ENCODE measurements around the gene TSHZ2.
"Not testable (repeated sequence)": the region's sequence is repeated elsewhere in the genome, so short reads cannot be mapped to it uniquely, and the experiment has no call there.

The TSHZ2 gene

DNA sequence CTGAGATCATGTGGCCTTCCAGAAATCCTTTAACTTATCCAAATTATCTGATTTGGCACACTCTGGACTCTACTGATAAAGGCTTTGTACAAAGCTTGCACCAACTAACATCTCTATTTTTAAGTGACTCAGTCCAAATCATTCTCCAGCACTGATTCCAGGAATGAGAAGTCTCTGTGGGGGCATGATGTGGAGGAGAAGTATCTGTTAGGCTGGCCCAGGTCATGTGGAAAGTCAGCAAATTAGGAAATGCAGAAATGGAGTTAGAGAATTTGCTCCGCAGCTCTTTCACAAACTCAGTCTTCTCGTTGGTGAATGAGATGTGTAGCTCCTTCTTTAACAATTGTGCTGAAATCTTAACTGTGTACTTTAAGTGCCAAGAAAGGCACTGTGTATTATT, 455.8 kb downstream of the TSHZ2 start:
- DNase-seq (ENCODE audit: low read depth, low spot score): no peak
- H3K4me3 ChIP-seq (ENCODE audit: insufficient read length, low read depth): no peak overlapping the region
- H3K9ac ChIP-seq (ENCODE audit: insufficient read length, low read depth): no peak overlapping the region
- 0 out of 2 replicates have a peak, but pooled peaks cover 6% of the 10 kb centered on the region for H3K9me3 ChIP-seq (ENCODE audit: insufficient read depth, low read length)
- TF ChIP-seq ZNF274 (IDR thresholded peaks at IDR 0.05; ENCODE audit: low read depth, low read length) (no peak), YY1 (IDR thresholded peaks at IDR 0.05; ENCODE audit: insufficient read depth, insufficient read length) (no peak), SUZ12 (IDR thresholded peaks at IDR 0.05; ENCODE audit: extremely low read depth, insufficient read depth, insufficient read length) (no peak)
- no peaks in the 10 kb centered on the region for H3K27me3 ChIP-seq (ENCODE audit: insufficient read depth, insufficient read length)
- H3K36me3 ChIP-seq (ENCODE audit: insufficient read depth, insufficient read length, low read length): no peaks in the 10 kb centered on the region
- no peaks in the 10 kb centered on the region for H3K4me1 ChIP-seq (ENCODE audit: insufficient read depth, insufficient read length)

DNA sequence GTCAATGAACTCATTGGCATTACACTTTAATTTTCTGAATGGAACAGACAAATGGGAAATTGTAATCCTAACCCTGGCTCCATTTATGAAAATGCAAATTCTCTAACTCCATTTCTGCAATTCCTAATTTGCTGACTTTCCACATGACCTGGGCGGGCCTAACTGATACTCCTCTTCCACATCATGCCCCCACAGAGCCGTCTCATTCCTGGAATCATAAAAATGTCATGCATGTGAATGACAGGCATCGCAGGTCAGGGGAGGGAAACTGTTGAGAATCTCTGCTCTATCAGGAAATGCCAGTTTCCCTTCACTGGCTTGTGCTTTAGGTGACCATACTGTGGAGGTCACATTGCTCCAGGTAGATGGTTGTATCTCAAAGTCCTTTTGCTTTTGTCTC, 456.4 kb downstream of the TSHZ2 start:
- no peak overlapping the region for H3K4me3 ChIP-seq (ENCODE audit: insufficient read length, low read depth)
- H3K9me3 ChIP-seq (ENCODE audit: insufficient read depth, low read length): 0 out of 2 replicates have a peak, but pooled peaks cover 6% of the 10 kb centered on the region
- no peaks in the 10 kb centered on the region for H3K27me3 ChIP-seq (ENCODE audit: insufficient read depth, insufficient read length)
- H3K36me3 ChIP-seq (ENCODE audit: insufficient read depth, insufficient read length, low read length): no peaks in the 10 kb centered on the region
- H3K9ac ChIP-seq (ENCODE audit: insufficient read length, low read depth): no peak overlapping the region
- DNase-seq (ENCODE audit: low read depth, low spot score): no peak
- H3K4me1 ChIP-seq (ENCODE audit: insufficient read depth, insufficient read length): no peaks in the 10 kb centered on the region
- no peak for TF ChIP-seq ZNF274 (IDR thresholded peaks at IDR 0.05; ENCODE audit: low read depth, low read length)
- TF ChIP-seq YY1 (IDR thresholded peaks at IDR 0.05; ENCODE audit: insufficient read depth, insufficient read length): no peak
- TF ChIP-seq SUZ12 (IDR thresholded peaks at IDR 0.05; ENCODE audit: extremely low read depth, insufficient read depth, insufficient read length): no peak

DNA sequence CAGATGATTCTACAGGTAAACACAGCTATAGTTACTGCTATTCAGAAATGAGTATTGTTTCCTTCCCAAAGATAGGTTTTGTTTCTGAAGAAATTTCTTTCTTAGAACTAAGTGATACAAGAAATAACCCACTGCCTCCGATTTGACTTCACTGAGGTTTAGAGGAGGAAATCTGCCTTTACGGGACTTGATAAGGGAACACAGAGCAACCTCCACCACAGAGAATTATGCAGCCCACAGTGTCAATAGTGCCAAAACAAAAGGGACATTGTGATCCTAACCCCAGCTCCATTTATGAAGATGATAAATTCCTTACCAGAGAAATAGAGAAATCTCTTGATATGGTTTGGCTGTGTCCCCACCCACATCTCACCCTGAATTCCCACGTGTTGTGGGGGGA, 456.8 kb downstream of the TSHZ2 start:
- no peaks in the 10 kb centered on the region for H3K36me3 ChIP-seq (ENCODE audit: insufficient read depth, insufficient read length, low read length)
- no peaks in the 10 kb centered on the region for H3K4me1 ChIP-seq (ENCODE audit: insufficient read depth, insufficient read length)
- H3K27me3 ChIP-seq (ENCODE audit: insufficient read depth, insufficient read length): no peaks in the 10 kb centered on the region
- no peak for DNase-seq (ENCODE audit: low read depth, low spot score)
- H3K4me3 ChIP-seq (ENCODE audit: insufficient read length, low read depth): no peak overlapping the region
- no peak overlapping the region for H3K9ac ChIP-seq (ENCODE audit: insufficient read length, low read depth)
- H3K9me3 ChIP-seq (ENCODE audit: insufficient read depth, low read length): 0 out of 2 replicates have a peak, but pooled peaks cover 6% of the 10 kb centered on the region
- TF ChIP-seq YY1 (IDR thresholded peaks at IDR 0.05; ENCODE audit: insufficient read depth, insufficient read length) (no peak), ZNF274 (IDR thresholded peaks at IDR 0.05; ENCODE audit: low read depth, low read length) (no peak), SUZ12 (IDR thresholded peaks at IDR 0.05; ENCODE audit: extremely low read depth, insufficient read depth, insufficient read length) (no peak)

DNA sequence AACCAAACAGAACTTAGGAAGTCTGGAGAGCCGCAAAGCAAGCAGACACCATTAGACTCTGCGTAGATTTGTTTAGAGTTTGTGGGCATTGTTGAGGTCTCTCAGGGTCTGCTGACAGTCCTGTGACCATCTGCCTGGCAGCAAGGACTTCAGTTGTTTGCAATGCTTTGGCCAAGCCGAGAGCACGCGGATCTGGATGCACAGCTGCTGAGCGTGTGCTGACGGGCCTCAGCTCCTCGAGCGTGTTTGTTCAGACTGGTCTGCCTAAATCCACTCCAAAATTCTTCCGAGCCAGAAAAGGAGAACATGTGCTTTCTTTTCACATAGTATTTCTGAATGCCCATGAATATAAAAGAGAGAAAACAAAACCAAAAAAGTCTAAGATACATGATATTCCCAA, 462.5 kb downstream of the TSHZ2 start:
- Histone ChIP-seq H3K4me1 (ENCODE audit: insufficient read depth, insufficient read length) (no peaks in the 10 kb centered on the region), H3K36me3 (ENCODE audit: insufficient read depth, insufficient read length, low read length) (no peaks in the 10 kb centered on the region), H3K27me3 (ENCODE audit: insufficient read depth, insufficient read length) (no peaks in the 10 kb centered on the region), H3K9ac (ENCODE audit: insufficient read length, low read depth) (no peak overlapping the region), H3K4me3 (ENCODE audit: insufficient read length, low read depth) (no peak overlapping the region), H3K9me3 (ENCODE audit: insufficient read depth, low read length) (no peaks in the 10 kb centered on the region)
- no peak for DNase-seq (ENCODE audit: low read depth, low spot score)
- TF ChIP-seq ZNF274 (IDR thresholded peaks at IDR 0.05; ENCODE audit: low read depth, low read length) (no peak), YY1 (IDR thresholded peaks at IDR 0.05; ENCODE audit: insufficient read depth, insufficient read length) (no peak), SUZ12 (IDR thresholded peaks at IDR 0.05; ENCODE audit: extremely low read depth, insufficient read depth, insufficient read length) (no peak)

DNA sequence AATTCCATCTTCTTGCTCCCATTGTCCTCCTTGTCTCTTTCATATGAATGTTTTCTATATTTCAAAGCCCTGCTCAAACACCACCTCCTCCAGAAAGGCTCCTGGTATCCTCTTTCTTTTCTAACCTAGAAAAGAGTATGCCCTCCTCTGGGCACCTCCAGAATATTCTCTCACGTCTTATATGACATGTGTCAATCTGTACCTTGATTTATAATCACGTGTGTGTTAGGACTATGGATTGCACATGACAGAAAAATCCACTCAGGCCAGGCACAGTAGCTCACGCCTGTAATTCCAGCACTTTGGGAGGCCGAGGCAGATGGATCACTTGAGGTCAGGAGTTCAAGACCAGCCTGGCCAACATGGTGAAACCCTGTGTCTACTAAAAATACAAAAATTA, 464.8 kb downstream of the TSHZ2 start:
- not testable (repeated sequence) for H3K4me1 ChIP-seq (ENCODE audit: insufficient read depth, insufficient read length); H3K9ac ChIP-seq (ENCODE audit: insufficient read length, low read depth); H3K27me3 ChIP-seq (ENCODE audit: insufficient read depth, insufficient read length); H3K9me3 ChIP-seq (ENCODE audit: insufficient read depth, low read length); H3K4me3 ChIP-seq (ENCODE audit: insufficient read length, low read depth); DNase-seq (ENCODE audit: low read depth, low spot score); H3K36me3 ChIP-seq (ENCODE audit: insufficient read depth, insufficient read length, low read length)

DNA sequence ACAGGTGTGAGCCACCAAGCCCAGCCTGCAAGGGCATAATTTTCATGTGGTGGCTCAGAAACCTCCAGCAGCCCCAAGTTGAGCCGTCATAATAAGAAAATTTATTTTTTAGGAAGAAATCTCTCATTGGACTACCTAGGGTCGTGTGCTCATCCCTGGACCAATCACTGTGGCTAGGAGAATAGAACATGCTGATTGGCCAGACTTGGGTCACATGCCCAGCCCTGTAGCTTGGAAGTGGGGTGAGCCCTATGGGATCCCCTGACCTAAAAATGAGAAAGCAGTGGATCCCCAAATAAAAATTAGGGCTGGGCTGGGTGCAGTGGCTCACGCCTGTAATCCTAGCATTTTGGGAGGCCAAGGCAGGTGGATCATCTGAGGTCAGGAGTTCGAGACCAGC, 466.2 kb downstream of the TSHZ2 start:
- Histone ChIP-seq H3K9me3 (ENCODE audit: insufficient read depth, low read length) (no peaks in the 10 kb centered on the region), H3K9ac (ENCODE audit: insufficient read length, low read depth) (no peak overlapping the region), H3K27me3 (ENCODE audit: insufficient read depth, insufficient read length) (no peaks in the 10 kb centered on the region), H3K36me3 (ENCODE audit: insufficient read depth, insufficient read length, low read length) (no peaks in the 10 kb centered on the region), H3K4me1 (ENCODE audit: insufficient read depth, insufficient read length) (no peaks in the 10 kb centered on the region), H3K4me3 (ENCODE audit: insufficient read length, low read depth) (no peak overlapping the region)
- no peak for DNase-seq (ENCODE audit: low read depth, low spot score)
- TF ChIP-seq SUZ12 (IDR thresholded peaks at IDR 0.05; ENCODE audit: extremely low read depth, insufficient read depth, insufficient read length) (no peak), YY1 (IDR thresholded peaks at IDR 0.05; ENCODE audit: insufficient read depth, insufficient read length) (no peak), ZNF274 (IDR thresholded peaks at IDR 0.05; ENCODE audit: low read depth, low read length) (no peak)

DNA sequence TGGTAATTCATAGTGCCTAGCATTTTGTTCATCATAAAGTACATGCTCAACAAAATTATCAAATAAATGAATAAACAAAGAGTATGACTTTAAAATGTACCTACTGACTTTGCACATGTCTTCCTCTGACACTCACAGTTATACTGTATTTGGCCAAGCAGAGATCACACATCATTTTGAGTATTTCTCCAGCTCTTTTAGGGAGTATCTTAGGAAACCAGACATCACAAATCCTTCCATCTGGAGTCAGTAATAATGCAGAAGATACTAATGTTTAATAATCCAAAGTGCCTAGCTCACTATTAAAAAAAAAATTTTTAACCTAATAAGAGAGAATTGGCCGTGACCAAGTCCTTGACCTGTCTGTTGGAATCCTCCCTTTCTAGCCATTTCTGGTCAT, 466.9 kb downstream of the TSHZ2 start:
- no peak for DNase-seq (ENCODE audit: low read depth, low spot score)
- Histone ChIP-seq H3K9ac (ENCODE audit: insufficient read length, low read depth) (no peak overlapping the region), H3K9me3 (ENCODE audit: insufficient read depth, low read length) (no peaks in the 10 kb centered on the region), H3K27me3 (ENCODE audit: insufficient read depth, insufficient read length) (no peaks in the 10 kb centered on the region), H3K4me3 (ENCODE audit: insufficient read length, low read depth) (no peak overlapping the region), H3K4me1 (ENCODE audit: insufficient read depth, insufficient read length) (no peaks in the 10 kb centered on the region), H3K36me3 (ENCODE audit: insufficient read depth, insufficient read length, low read length) (no peaks in the 10 kb centered on the region)
- TF ChIP-seq YY1 (IDR thresholded peaks at IDR 0.05; ENCODE audit: insufficient read depth, insufficient read length): no peak
- no peak for TF ChIP-seq SUZ12 (IDR thresholded peaks at IDR 0.05; ENCODE audit: extremely low read depth, insufficient read depth, insufficient read length)
- no peak for TF ChIP-seq ZNF274 (IDR thresholded peaks at IDR 0.05; ENCODE audit: low read depth, low read length)

DNA sequence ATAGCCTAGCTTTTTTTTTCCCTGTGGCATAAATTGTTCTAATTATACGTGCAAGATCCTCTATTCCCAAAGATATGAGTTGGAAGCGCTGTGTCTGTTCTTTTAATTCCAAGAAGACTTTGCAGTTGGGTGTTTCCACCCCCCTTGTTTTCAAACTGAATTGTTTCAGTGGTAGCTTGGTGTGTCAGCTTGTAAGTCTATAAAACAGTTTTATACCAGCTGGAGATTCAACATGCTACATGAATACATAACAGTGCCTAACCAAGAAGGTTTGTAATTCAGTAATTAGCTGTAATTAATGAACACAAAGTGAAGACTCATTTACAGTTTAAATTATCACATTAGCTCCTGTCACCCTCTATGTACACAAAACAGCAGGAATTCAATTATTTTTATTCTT, 467.5 kb downstream of the TSHZ2 start:
- TF ChIP-seq SUZ12 (IDR thresholded peaks at IDR 0.05; ENCODE audit: extremely low read depth, insufficient read depth, insufficient read length) (no peak), YY1 (IDR thresholded peaks at IDR 0.05; ENCODE audit: insufficient read depth, insufficient read length) (no peak), ZNF274 (IDR thresholded peaks at IDR 0.05; ENCODE audit: low read depth, low read length) (no peak)
- H3K36me3 ChIP-seq (ENCODE audit: insufficient read depth, insufficient read length, low read length): no peaks in the 10 kb centered on the region
- H3K27me3 ChIP-seq (ENCODE audit: insufficient read depth, insufficient read length): no peaks in the 10 kb centered on the region
- H3K4me1 ChIP-seq (ENCODE audit: insufficient read depth, insufficient read length): no peaks in the 10 kb centered on the region
- H3K9me3 ChIP-seq (ENCODE audit: insufficient read depth, low read length): no peaks in the 10 kb centered on the region
- no peak overlapping the region for H3K4me3 ChIP-seq (ENCODE audit: insufficient read length, low read depth)
- DNase-seq (ENCODE audit: low read depth, low spot score): no peak
- H3K9ac ChIP-seq (ENCODE audit: insufficient read length, low read depth): no peak overlapping the region

Measured in NT2/D1 (cell line).